Gastroesophageal sphincter (tissue), 4 donors: ENCODE data around the gene IRX4. TPM values are rescaled to one million over a fixed set of nuclear protein-coding genes. Genes with fewer than 3 reads are reported as not detected.

Experiments used
- ATAC-seq: fragments of 150-250 bp; one replicate; pipeline ENCODE4 v1.9.1; 2016; ENCODE audit warnings: mild to moderate bottlenecking, moderate library complexity
- H3K27ac ChIP-seq, 4 donors: fragments of 200-600 bp; sonication (generic) in 3 of 4; 1 replicate in 3 of 4; 2 replicates in 1 of 4; pipeline ENCODE4 v1.5.1; 2016 to 2019
- H3K27me3 ChIP-seq: fragments of 200-600 bp; sonication (generic); one replicate; pipeline ENCODE4 v1.5.1; 2019
- H3K36me3 ChIP-seq, 2 donors: fragments of 200-600 bp; sonication (generic); one replicate each; pipeline ENCODE4 v1.5.1; 2019; ENCODE audit warnings: control low read depth in 1 of 2
- H3K4me1 ChIP-seq, 3 donors: fragments of 200-600 bp; sonication (generic); 1 replicate in 2 of 3; 2 replicates in 1 of 3; pipeline ENCODE4 v1.5.1; 2016 to 2019; ENCODE audit warnings: control low read depth in 2 of 3
- H3K4me3 ChIP-seq, 2 donors: fragments of 200-600 bp; sonication (generic); one replicate each; pipeline ENCODE4 v1.5.1; 2019; ENCODE audit warnings: mild to moderate bottlenecking in 1 of 2, moderate library complexity in 1 of 2
- H3K9me3 ChIP-seq, 3 donors: fragments of 200-600 bp; sonication (generic); one replicate each; pipeline ENCODE4 v1.5.1; 2017 to 2019; ENCODE audit warnings: control low read depth in 2 of 3
- EP300 ChIP-seq: sonication (generic); formaldehyde crosslinking; IDR thresholded peaks from one replicate; pipeline ENCODE4 v1.6.1; 2017; ENCODE audit warnings: antibody characterized with exemption, mild to moderate bottlenecking
- POLR2A ChIP-seq, 2 donors: fragments of 450-650 bp; IDR thresholded peaks; one replicate each; pipeline ENCODE4 v1.6.1; 2017; ENCODE audit warnings: antibody characterized with exemption in 2 of 2, mild to moderate bottlenecking in 2 of 2, moderate library complexity in 1 of 2
- POLR2AphosphoS5 ChIP-seq: sonication (generic); formaldehyde crosslinking; IDR thresholded peaks from one replicate; pipeline ENCODE4 v1.6.1; 2017; ENCODE audit warnings: antibody characterized with exemption
- WGBS, 2 donors: methylation state at CpG; one replicate each; pipeline ENCODE4 v1.1.5; 2018; ENCODE audit warnings: low coverage in 1 of 2; 5-methylcytosine and 5-hydroxymethylcytosine counted together
- total RNA-seq, 4 donors: library from RNA; depleted of rRNA; stranded (reverse); fragments of >200 nt; gene quantifications; one replicate each; pipeline ENCODE4 v1.1.0, GENCODE V29; 2016
- TF ChIP-seq, protein P1 (sequence below), 4 experiments: fragments of 200-600 bp in 2 of 4; fragments of 450-650 bp in 2 of 4; sonication (generic) in 1 of 4; IDR thresholded peaks; one replicate each; pipeline ENCODE4 v1.5.1; 2017 to 2019; ENCODE audit warnings: antibody characterized with exemption in 4 of 4, mild to moderate bottlenecking in 2 of 4, moderate library complexity in 2 of 4

Gene IRX4
- total RNA-seq, 4 donors from 2014 or later, result 0.96 TPM; not detected in 3

- Histone ChIP-seq H3K9me3 (no peaks in the 10 kb centered on the region), H3K4me3 (no peak overlapping the region), H3K36me3 (no peaks in the 10 kb centered on the region), H3K27ac (no peak overlapping the region), H3K27me3 (peaks cover 93% of the 10 kb centered on the region), H3K4me1 (peaks cover 0 to 16% (median 0%) of the 10 kb centered on the region in 3 donors)
- 80 to 84% methylated on average over 2 to 11 of the region's 22 CpGs for WGBS, 2 donors
- TF ChIP-seq EP300 (no peak), POLR2A (IDR thresholded peaks at IDR 0.05) (no peak), POLR2AphosphoS5 (no peak)
- TF ChIP-seq, protein P1, sequence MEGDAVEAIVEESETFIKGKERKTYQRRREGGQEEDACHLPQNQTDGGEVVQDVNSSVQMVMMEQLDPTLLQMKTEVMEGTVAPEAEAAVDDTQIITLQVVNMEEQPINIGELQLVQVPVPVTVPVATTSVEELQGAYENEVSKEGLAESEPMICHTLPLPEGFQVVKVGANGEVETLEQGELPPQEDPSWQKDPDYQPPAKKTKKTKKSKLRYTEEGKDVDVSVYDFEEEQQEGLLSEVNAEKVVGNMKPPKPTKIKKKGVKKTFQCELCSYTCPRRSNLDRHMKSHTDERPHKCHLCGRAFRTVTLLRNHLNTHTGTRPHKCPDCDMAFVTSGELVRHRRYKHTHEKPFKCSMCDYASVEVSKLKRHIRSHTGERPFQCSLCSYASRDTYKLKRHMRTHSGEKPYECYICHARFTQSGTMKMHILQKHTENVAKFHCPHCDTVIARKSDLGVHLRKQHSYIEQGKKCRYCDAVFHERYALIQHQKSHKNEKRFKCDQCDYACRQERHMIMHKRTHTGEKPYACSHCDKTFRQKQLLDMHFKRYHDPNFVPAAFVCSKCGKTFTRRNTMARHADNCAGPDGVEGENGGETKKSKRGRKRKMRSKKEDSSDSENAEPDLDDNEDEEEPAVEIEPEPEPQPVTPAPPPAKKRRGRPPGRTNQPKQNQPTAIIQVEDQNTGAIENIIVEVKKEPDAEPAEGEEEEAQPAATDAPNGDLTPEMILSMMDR (IDR thresholded peaks at IDR 0.05), result no peak
- ATAC-seq, result no peak
These were observed 10.1 kb upstream of the IRX4 start for GRCh38 chr5:1892685-1893445.

- Histone ChIP-seq H3K27ac (no peak overlapping the region), H3K9me3 (no peaks in the 10 kb centered on the region), H3K36me3 (no peaks in the 10 kb centered on the region), H3K27me3 (peaks cover 93% of the 10 kb centered on the region), H3K4me1 (peaks cover 0 to 20% (median 0%) of the 10 kb centered on the region in 3 donors), H3K4me3 (no peak overlapping the region)
- 23 to 65% methylated on average over 2 to 5 of the region's 9 CpGs for WGBS, 2 donors
- no peak for ATAC-seq
- TF ChIP-seq EP300 (no peak), POLR2AphosphoS5 (no peak), POLR2A (IDR thresholded peaks at IDR 0.05) (no peak)
- TF ChIP-seq, protein P1 (IDR thresholded peaks at IDR 0.05), result no peak
These were observed 9.5 kb upstream of the IRX4 start for GRCh38 chr5:1892211-1892610.

- H3K36me3 ChIP-seq, result no peaks in the 10 kb centered on the region
- WGBS, 2 donors, result 60 to 80% methylated on average over 1 of the region's 16 CpGs
- peaks cover 0 to 28% (median 0%) of the 10 kb centered on the region in 3 donors for H3K4me1 ChIP-seq
- H3K27ac ChIP-seq, result no peak overlapping the region
- no peak overlapping the region for H3K4me3 ChIP-seq
- H3K9me3 ChIP-seq, result no peaks in the 10 kb centered on the region
- TF ChIP-seq POLR2A (IDR thresholded peaks at IDR 0.05) (no peak), POLR2AphosphoS5 (no peak), EP300 (no peak)
- TF ChIP-seq, protein P1 (IDR thresholded peaks at IDR 0.05), result no peak
- peaks cover 93% of the 10 kb centered on the region for H3K27me3 ChIP-seq
- no peak for ATAC-seq
These were observed 8.7 kb upstream of the IRX4 start for GRCh38 chr5:1891391-1891790.

GRCh38 chr5:1890296-1890695 is 7.6 kb upstream of the IRX4 start:
- TF ChIP-seq, protein P1 (IDR thresholded peaks at IDR 0.05), result no peak
- TF ChIP-seq POLR2AphosphoS5 (no peak), EP300 (no peak), POLR2A (IDR thresholded peaks at IDR 0.05) (no peak)
- H3K27ac ChIP-seq, result no peak overlapping the region
- peaks cover 93% of the 10 kb centered on the region for H3K27me3 ChIP-seq
- H3K4me1 ChIP-seq, result peaks cover 0 to 39% (median 0%) of the 10 kb centered on the region in 3 donors
- 23 to 40% methylated on average over 1 to 2 of the region's 4 CpGs for WGBS, 2 donors
- H3K36me3 ChIP-seq, result no peaks in the 10 kb centered on the region
- no peak overlapping the region for H3K4me3 ChIP-seq
- H3K9me3 ChIP-seq, result no peaks in the 10 kb centered on the region
- no peak for ATAC-seq
